ENCODE measurements around the gene NHP2.

GRCh38 chr5:178103612-178104011, 50.1 kb downstream of the NHP2 start:
- no peak for TF ChIP-seq YY1 (IDR thresholded peaks at IDR 0.05; ENCODE audit: insufficient read depth, insufficient read length)
- TF ChIP-seq ZNF274 (IDR thresholded peaks at IDR 0.05; ENCODE audit: low read depth, low read length) = no peak
